GM18870 (cell line): Measurements from ENCODE around the gene THOC2.
"Not testable (repeated sequence)": the region's sequence is repeated elsewhere in the genome, so short reads cannot be mapped to it uniquely, and the experiment has no call there.

Experiments used
- ATAC-seq: cut with Tn5 transposase; IDR thresholded peaks from one replicate; pipeline ENCODE4 v1.9.1; 2021; ENCODE audit warnings: moderate library complexity; ENCODE audit not compliant: unreplicated experiment

Gene THOC2

DNA sequence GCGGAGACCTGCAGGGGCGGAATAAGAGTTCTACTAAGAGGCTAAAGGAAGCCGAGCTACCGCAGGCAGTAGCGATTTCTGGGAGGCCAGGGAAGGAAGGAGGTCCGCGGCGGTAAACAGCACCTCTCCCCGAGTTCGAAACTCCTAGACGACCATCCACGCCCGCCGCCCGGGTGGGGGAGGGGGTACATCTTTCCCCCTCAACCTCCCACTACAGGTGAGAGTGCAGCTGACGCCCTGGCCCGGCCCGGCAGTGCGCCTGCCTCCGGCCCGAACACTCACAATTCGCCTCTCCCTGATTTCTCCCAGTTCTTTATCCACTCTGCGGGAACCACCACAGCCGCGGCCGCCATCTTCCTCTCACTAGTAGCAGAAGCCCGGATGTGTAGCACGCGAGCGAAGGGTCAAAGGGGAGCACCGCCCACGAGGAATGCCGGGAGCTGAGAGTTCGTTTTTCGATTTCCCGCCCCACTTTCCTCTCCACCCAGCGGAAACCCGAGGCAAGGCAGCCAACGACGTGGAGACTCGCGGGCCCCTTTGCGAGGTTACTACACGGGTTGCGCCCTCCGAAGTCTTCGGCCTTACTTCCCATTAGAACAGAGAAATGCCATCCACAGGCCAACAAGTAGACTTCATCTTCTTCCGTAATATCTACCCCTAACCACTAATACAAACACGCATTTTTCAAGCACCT is at the start of gene THOC2:
THOC2 (minus strand) TSS at position 383 of the 694 bp plus-strand sequence; CDS start at position 353, 30 bp downstream.
- peak; percentile 68 for ATAC-seq

- ATAC-seq = not testable (repeated sequence)
Measured at GRCh38 chrX:123781786-123782185, 48.9 kb upstream of the THOC2 start.

- no peak for ATAC-seq
Measured at GRCh38 chrX:123779908-123780396, 47.1 kb upstream of the THOC2 start.

- ATAC-seq = no peak
Measured at GRCh38 chrX:123773258-123773988, 40.6 kb upstream of the THOC2 start.

- ATAC-seq = peak; percentile 91
Measured at GRCh38 chrX:123771449-123772064, 38.7 kb upstream of the THOC2 start.

- ATAC-seq = peak; percentile 73
Measured at GRCh38 chrX:123764967-123765871, 32.4 kb upstream of the THOC2 start.

DNA sequence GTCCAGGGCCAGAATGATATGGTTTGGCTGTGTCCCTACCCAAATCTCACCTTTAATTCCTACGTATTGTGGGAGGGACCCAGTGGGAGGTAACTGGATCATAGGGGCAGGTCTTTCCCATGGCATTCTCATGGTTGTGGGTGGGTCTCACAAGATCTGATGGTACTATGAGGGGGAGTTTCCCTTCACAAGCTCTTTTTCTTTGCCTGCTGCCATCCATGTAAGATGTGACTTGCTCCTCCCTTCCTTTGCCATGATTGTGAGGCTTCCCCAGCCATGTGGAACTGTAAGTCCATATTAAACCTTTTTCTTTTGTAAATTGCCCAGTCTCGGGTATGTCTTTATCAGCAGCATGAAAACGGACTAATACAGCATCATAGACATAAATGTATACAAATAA is 27.0 kb upstream of the THOC2 start:
- ATAC-seq = not testable (repeated sequence)

- ATAC-seq = not testable (repeated sequence)
Measured at GRCh38 chrX:123757794-123758193, 24.9 kb upstream of the THOC2 start.

DNA sequence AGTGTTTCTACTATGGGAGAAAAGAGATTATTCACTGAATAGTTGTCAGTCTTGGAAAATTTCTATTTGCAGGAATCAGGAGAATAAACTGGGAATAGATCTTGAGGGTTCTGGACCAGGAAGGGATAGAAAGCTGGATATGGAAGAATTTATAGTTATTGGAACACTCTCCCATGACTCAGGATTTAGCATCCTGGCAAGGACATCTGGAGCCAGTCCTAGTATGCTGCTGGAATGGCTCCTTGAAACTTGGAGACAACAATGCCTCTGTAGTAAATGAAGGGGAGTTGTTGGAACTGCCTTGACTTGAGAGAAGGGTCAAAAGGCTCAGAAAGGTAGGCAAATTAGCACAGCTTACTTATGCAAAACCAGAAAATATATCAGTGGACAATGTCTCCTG is 23.5 kb upstream of the THOC2 start:
- ATAC-seq = no peak

- ATAC-seq = no peak
Measured at GRCh38 chrX:123755107-123755506, 22.3 kb upstream of the THOC2 start.

- ATAC-seq = no peak
Measured at GRCh38 chrX:123753656-123754350, 21.0 kb upstream of the THOC2 start.

GRCh38 chrX:123749643-123750042 is 16.8 kb upstream of the THOC2 start:
- ATAC-seq = no peak

GRCh38 chrX:123745511-123745910 is 12.7 kb upstream of the THOC2 start:
- no peak for ATAC-seq

DNA sequence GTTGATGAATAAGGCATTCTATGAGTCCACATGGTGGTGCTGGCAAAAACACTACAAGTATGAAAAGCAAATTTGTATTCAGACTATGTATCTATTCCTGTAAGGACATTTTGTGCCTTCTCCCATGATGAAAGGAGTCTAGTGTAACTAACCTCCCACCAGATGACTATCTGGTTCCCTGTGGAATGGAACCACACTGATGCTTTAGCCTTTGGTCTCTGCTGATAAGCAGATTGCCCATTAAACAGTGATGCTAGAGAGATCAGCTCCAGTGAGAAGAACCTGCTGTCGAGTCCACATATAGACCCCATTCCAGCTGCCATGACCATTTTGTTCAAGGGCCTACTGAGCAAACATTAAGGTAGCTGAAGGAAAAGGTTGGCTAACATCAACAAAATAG is 10.5 kb upstream of the THOC2 start:
- no peak for ATAC-seq

DNA sequence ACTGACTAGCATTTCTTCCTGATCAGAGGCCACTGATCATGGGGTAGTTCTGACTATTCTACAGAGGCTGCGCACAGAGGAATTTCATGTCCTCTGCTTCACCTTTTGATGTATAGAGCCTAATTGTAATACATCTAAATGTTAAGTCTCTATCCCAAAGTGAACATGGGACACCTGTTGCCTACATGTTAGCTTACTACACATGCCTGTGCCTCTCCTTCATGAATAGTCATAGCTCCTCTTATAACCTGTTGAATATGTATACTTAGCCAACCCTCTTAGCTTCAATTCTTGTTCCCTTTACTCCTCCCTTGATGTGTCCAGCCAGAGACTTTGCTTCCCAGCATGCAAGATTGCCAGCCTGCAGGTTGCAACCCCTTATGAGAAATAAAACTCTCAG is 9.6 kb upstream of the THOC2 start:
- no peak for ATAC-seq

DNA sequence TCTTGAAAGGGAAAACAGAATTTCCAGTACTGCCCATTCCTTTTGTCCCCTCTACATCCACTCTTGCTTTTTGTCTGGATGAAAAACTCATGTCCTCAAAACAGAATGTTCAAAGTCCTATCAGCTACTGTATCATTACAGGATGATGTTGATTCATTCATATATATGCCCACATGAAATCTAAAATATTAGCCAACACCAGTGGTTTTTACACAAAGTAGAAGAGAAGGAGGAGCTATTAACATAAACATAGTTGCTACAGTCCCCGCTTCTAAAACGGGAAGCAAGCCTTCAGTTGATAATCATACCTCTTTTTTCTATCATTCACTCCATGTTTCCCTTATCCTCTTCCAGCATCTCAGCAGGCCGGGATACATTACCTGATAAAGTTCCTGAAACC is 7.7 kb upstream of the THOC2 start:
- ATAC-seq = no peak

- no peak for ATAC-seq
Measured at GRCh38 chrX:123740006-123740405, 7.2 kb upstream of the THOC2 start.

- no peak for ATAC-seq
Measured at GRCh38 chrX:123739474-123739873, 6.6 kb upstream of the THOC2 start.

DNA sequence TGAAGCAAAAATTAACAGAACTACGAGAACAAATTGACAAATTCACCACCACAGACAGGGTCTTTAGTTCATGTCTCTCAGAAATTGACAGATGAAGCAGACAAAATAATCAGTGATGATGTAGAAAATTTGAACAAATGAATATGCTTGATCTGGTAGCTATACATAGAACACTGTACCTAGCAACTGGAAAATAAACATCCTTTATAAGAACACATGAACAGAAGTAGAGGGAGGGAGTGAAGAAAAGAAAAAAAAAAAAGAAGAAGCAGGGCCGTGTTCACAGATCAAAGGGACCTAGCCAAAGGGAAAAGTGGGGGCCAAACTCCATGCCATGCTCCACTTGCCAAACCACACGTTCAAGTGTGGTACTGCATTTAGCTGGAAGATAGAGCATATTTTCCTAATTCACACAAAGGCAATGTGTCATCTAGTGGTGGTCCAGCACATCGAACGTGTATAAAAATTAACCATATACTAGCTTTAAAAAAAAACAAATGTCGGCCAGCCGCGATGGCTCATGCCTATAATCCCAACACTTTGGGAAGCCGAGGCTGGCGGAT is 5.6 kb upstream of the THOC2 start:
- ATAC-seq = no peak
